Activated T-helper 2 cell treated with anti-CD3 and anti-CD28 coated beads, Interferon-gamma antibody, Interleukin-2, Interleukin-4, amounts not matched to agents 10 μg/mL and 5 μg/mL and 100 μg/mL, durations not matched to agents 14 hours and 24 hours and 36 hours (primary cell): ENCODE measurements around the gene TEP1. TPM values are rescaled to one million over a fixed set of nuclear protein-coding genes. Genes with fewer than 3 reads are reported as not detected.

Experiments used
- DNase-seq: peaks from one replicate; pipeline ENCODE4 v3.0.0; 2021; ENCODE audit warnings: low spot score
- H3K27ac Mint-ChIP-seq: one replicate; pipeline ENCODE4 v1.8.0; 2021; ENCODE audit warnings: mixed read lengths
- H3K27me3 Mint-ChIP-seq: one replicate; pipeline ENCODE4 v1.8.0; 2021; ENCODE audit warnings: low read depth, mixed read lengths
- H3K36me3 Mint-ChIP-seq: one replicate; pipeline ENCODE4 v1.8.0; 2021; ENCODE audit warnings: low read depth, mixed read lengths
- H3K4me1 Mint-ChIP-seq: one replicate; pipeline ENCODE4 v1.8.0; 2021; ENCODE audit warnings: low read depth, mixed read lengths
- H3K4me3 Mint-ChIP-seq: one replicate; pipeline ENCODE4 v1.8.0; 2021; ENCODE audit warnings: low read depth, mild to moderate bottlenecking, moderate library complexity, mixed read lengths
- H3K9me3 Mint-ChIP-seq: one replicate; pipeline ENCODE4 v1.8.0; 2021; ENCODE audit warnings: mixed read lengths
- intact Hi-C: fragments of 100-400 bp; cut with micrococcal nuclease; formaldehyde crosslinking; loops from one replicate; pipeline ENCODE4 v1.15.1; 2023
- total RNA-seq: library from RNA; stranded (reverse); gene quantifications from 2 replicates; pipeline ENCODE4 v1.2.3, GENCODE V29; 2022

The TEP1 gene
- total RNA-seq, 1 donor from 2014 or later, result 32.7 TPM

DNA sequence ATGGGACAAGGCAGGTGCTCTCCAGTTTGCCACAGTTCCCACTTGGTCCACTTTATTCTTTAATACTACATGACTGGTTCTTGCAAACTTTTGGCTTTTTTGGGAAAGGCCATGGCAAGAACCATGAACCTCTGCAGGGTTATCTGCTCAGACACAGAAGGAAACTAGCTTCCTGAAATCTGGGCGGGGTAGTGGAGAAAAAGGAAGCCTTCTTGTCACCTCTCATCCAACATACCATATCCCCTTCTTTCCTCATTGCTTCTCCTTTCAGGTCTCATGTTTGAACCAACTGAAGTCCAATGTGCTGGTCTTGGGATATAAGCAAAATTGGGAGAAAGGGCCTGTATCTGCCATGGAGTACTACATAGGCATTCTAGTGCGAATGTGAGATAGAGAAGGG is 28.2 kb upstream of the TEP1 start:
- Mint-ChIP-seq H3K4me3 (no peak overlapping the region), H3K9me3 (no peaks in the 10 kb centered on the region), H3K36me3 (no peaks in the 10 kb centered on the region), H3K27me3 (no peaks in the 10 kb centered on the region), H3K4me1 (peaks cover 15% of the 10 kb centered on the region), H3K27ac (no peak overlapping the region)
- intact Hi-C loops, result no loop called here
- DNase-seq, result no peak

DNA sequence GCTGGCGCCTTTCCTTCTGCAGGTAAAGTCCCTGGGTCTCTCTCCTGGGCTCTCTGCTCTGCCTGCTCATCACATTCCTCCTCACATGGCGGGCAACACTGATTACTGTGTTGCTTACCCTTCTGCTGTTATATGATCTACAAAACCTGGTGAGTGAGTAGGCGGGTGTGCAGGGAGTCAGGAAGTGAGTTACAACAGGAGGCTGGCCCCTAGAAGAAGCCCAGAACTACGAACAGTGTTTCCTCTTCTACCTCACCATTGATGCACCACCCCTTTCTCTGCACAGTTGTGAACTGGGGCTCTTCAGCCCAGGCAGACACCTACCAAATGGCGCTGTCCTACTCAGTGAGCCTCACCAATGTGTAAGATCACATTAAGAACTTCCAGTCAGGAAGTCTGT is 27.6 kb upstream of the TEP1 start:
- H3K4me3 Mint-ChIP-seq, result no peak overlapping the region
- no peaks in the 10 kb centered on the region for H3K9me3 Mint-ChIP-seq
- no peak for DNase-seq
- H3K4me1 Mint-ChIP-seq, result peaks cover 15% of the 10 kb centered on the region
- no peaks in the 10 kb centered on the region for H3K27me3 Mint-ChIP-seq
- intact Hi-C loops, result no loop called here
- no peaks in the 10 kb centered on the region for H3K36me3 Mint-ChIP-seq
- H3K27ac Mint-ChIP-seq, result peak overlapping the region; percentile 34

DNA sequence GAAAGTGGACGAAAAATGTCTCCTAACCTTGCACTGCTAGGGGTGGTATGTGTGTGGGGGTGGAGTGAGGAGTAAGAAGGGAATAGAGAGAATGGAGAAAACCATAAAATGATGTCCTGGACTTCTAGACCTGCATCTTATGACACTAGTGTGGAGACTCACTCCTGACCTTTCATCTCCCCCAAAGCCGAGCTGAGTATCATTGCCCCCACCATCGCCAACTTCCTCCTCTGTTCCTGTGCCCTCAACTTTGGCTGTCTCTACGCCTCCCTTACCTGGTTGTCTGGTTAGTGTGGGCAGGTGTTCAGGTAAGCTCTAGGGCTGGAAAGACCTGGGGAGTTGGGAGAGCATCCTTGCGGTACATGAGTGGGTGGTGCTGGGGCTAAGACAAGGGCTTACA is 27.2 kb upstream of the TEP1 start:
- no peak overlapping the region for H3K27ac Mint-ChIP-seq
- no peaks in the 10 kb centered on the region for H3K9me3 Mint-ChIP-seq
- DNase-seq, result no peak
- H3K4me1 Mint-ChIP-seq, result peaks cover 15% of the 10 kb centered on the region
- no peaks in the 10 kb centered on the region for H3K27me3 Mint-ChIP-seq
- H3K4me3 Mint-ChIP-seq, result no peak overlapping the region
- intact Hi-C loops, result no loop called here
- H3K36me3 Mint-ChIP-seq, result no peaks in the 10 kb centered on the region

DNA sequence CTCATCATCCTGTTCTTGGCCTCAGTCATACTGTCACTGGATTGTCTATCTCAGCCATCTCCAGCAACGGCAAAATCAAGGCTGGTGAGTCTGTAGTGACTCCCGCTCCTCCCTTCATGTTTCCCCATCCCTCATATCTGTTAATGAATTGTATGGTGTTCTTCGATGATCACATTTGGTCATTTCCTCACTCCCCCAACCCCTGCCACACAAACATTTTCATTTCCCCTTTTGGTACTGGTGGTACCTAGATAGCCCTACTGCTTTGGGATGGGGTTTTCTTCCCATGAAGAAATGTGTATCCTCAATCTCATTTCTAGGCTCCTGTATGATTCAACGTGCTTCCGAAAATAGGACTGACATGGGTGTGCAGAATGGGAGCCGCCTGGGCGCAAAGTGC is 25.4 kb upstream of the TEP1 start:
- Mint-ChIP-seq H3K4me1 (peaks cover 15% of the 10 kb centered on the region), H3K4me3 (no peak overlapping the region), H3K27me3 (no peaks in the 10 kb centered on the region), H3K36me3 (no peaks in the 10 kb centered on the region), H3K9me3 (no peaks in the 10 kb centered on the region), H3K27ac (no peak overlapping the region)
- no peak for DNase-seq
- intact Hi-C loops, result no loop called here

DNA sequence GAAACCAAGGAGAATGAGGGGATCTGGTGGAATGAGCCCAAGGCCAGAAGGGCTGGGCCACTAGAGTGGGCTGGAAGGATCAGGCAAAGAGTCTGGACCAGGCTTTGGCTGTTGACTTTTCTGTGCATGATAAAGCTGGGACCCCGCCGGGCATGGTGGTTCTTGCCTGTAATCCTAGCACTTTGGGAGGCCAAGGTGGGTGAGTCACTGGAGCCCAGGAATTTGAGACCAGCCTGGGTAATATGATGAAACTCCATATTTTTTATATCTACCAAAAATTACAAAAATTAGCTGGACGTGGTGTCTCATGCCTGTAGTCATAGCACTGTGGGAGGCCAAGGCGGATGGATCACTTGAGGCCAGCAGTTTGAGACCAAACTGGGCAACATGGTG is 23.1 kb upstream of the TEP1 start:
- Mint-ChIP-seq H3K4me3 (no peak overlapping the region), H3K27ac (no peak overlapping the region), H3K9me3 (no peaks in the 10 kb centered on the region), H3K27me3 (no peaks in the 10 kb centered on the region), H3K4me1 (peaks cover 11% of the 10 kb centered on the region), H3K36me3 (no peaks in the 10 kb centered on the region)
- intact Hi-C loops, result no loop called here
- DNase-seq, result no peak

DNA sequence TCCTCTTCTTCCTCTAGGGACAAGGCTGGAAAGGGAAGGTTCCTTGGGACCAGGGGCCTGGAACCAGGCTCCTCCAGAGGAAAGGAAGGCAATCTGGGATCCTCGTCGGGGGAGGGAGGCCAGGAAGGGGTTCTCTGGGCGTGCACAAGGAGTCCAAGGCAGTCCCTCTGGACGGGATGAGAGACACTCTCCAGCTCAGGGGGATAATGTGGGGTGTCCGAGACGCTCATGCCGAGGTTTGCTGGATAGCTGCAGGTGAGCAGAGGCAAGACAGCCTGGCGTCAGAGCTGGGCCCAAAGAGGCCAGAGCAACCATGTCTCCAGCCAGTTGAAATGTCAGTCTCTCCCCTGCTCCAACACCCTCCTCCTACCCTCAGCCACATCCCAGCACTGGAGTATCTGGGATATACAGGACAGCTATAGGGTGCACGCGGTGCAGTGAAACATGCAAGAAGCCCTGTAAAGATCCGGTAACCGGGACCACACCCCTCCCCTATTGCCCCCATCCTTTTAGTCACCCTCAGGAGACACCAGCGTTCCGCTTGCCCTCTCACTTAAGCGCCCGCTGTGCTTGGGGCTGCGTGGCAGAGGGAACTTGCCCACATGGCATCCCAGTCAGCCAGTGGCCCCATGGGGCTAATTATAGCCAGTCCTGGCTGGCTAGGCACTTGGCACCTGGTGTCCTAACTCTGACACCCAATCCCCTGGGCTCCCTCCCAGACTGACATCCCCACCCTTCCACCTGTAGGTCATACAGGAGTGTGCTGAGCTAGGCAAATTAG is 22.5 kb upstream of the TEP1 start, which contains the start of gene KLHL33:
TSS of gene KLHL33 (minus strand) at position 585 of the 781 bp plus-strand sequence. CDS start at position 230, 355 bp downstream.
- no peaks in the 10 kb centered on the region for H3K9me3 Mint-ChIP-seq
- no peaks in the 10 kb centered on the region for H3K27me3 Mint-ChIP-seq
- DNase-seq, result no peak
- peaks cover 5% of the 10 kb centered on the region for H3K4me1 Mint-ChIP-seq
- no peaks in the 10 kb centered on the region for H3K36me3 Mint-ChIP-seq
- no peak within 1 kb of the TSS for H3K27ac Mint-ChIP-seq
- H3K4me3 Mint-ChIP-seq, result no peak within 1 kb of the TSS
- intact Hi-C loops, result no loop called here

DNA sequence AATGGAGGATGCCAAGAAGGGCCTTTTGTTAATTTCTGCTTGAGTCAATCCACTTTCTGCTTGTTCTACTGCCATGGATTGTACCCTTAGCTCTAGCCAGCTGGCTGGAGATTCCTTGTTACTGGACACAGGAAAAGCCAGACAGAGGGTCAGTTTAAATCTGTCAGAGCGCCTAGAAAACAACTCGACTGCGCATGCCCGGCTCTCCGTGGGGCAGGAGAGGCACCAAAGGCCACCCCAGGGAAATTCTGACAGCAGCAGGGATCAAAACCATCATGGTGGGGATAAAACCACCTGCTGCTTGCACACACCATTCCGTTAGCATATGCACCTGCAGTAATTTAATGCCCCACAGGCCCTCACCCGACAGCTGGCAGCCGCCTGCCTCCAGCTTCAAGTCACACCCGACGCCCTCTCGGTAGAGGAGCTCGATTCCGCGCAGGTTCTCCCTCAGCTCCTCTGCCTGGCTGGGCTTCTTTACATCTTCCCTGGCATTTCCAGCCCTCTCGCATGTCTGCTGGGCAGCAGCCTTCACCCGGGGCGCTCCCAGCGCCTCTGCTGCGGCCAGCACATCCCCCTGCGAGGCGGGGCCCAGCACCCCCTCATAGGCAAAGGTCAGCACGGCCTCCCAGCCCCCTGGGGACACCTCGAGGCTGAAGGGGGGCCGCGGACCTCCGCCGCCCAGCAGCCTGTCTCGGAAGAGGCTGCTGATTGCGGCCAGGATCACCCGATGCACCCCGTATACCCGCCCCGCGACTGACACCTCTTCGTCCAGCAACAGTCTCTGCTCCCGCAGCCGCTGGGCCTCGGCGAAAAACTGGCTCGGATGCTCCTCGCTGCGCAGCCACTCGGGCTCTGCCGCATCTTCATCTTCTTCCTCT is 21.6 kb upstream of the TEP1 start:
- no peaks in the 10 kb centered on the region for H3K9me3 Mint-ChIP-seq
- no peaks in the 10 kb centered on the region for H3K36me3 Mint-ChIP-seq
- no peaks in the 10 kb centered on the region for H3K27me3 Mint-ChIP-seq
- no peak overlapping the region for H3K4me3 Mint-ChIP-seq
- no peaks in the 10 kb centered on the region for H3K4me1 Mint-ChIP-seq
- intact Hi-C loops, result no loop called here
- H3K27ac Mint-ChIP-seq, result no peak overlapping the region
- DNase-seq, result no peak

DNA sequence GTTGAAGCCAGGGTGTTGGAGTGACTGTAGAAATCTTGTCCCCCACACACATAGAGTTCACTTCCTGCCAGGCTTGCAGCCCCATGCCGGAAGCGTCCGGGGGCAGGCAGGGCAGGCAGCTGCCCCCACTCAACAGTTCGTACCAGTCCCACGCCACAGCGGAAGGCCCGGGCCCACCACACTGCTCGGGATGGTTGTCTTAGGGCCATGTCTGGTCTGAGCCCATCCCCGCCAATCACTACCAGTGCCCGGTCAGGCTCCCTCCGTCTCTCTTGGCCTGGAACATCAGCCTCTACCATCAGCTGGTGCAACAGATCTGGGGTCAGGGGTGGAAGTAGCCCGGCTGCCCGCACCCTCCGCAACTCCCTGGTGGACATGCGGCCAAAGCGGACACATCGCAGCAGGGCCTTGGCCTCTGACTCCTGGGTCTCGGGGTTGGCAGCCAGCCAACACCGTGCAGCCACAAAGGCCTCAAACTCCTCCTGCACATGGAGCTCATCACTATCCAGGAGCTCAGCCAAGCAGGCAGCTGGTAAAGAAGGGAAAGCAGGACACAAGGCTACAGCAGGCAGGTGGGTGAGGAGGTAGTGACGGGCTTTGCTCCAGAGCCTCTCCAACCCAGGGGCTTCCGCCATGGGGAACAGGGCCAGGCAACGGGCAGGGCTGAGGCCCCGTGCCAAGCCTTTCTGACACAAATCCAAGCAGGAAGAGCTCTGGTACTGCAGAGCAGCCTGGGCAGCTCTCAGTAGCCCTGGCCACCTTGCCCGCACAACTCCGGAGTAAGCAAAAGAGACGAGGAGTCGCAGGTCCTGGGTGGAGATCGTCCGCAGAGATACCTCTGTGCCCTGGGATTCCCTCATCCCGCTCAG is 16.7 kb upstream of the TEP1 start:
- Mint-ChIP-seq H3K36me3 (no peaks in the 10 kb centered on the region), H3K4me1 (peaks cover 21% of the 10 kb centered on the region), H3K27me3 (no peaks in the 10 kb centered on the region), H3K27ac (no peak overlapping the region), H3K9me3 (no peaks in the 10 kb centered on the region), H3K4me3 (no peak overlapping the region)
- no peak for DNase-seq
- intact Hi-C loops, result loop anchor here (2.0 kb wide), 1 partner anchor 15 kb away; no protein-coding TSS in a partner anchor

DNA sequence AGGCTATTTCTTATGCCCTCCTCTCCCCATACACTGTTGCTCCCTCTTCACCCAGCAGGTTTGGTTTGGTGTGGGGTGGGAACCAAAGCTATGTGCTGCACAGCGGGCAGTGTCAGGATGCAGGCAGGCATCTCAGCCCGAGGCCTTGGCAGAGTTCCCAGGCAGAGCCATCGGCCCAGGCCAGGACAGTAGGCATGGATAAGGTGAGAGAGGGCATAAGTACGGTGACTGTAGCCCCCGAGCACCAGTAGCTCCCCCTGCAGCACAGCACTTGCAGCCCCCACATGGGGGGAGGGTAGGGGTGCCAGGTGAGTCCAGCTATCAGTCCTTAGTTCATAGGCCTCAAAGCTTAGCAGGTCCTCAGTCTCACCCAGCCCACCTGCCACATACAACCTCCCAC is 15.5 kb upstream of the TEP1 start:
- Mint-ChIP-seq H3K4me1 (peaks cover 21% of the 10 kb centered on the region), H3K36me3 (no peaks in the 10 kb centered on the region), H3K4me3 (no peak overlapping the region), H3K27ac (no peak overlapping the region), H3K27me3 (no peaks in the 10 kb centered on the region), H3K9me3 (no peaks in the 10 kb centered on the region)
- DNase-seq, result no peak
- intact Hi-C loops, result loop anchor here (2.0 kb wide), 1 partner anchor 14 kb away; no protein-coding TSS in a partner anchor

DNA sequence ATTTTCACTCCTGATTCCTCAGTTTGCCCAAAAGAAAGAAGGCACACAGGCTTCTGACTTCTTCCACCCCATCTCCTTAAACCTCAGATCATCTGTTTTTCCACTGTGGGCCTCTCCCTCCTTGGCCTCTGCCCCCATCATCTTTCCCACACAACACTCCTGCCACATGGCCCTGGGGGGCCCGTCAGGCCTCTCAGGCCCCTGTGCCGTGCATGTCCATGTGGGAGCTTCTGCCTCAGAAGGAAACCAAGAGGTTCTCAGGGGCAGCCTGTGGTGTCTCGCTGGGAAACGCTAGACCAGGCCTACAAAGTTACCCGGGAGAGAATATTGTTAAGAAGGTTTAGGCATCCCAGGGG is 14.7 kb upstream of the TEP1 start:
- H3K4me3 Mint-ChIP-seq, result peak overlapping the region; percentile 20
- H3K27me3 Mint-ChIP-seq, result no peaks in the 10 kb centered on the region
- no peaks in the 10 kb centered on the region for H3K36me3 Mint-ChIP-seq
- H3K9me3 Mint-ChIP-seq, result no peaks in the 10 kb centered on the region
- H3K27ac Mint-ChIP-seq, result peak overlapping the region; percentile 81
- H3K4me1 Mint-ChIP-seq, result peaks cover 21% of the 10 kb centered on the region
- intact Hi-C loops, result loop anchor here (2.0 kb wide), 1 partner anchor 13 kb away; no protein-coding TSS in a partner anchor
- no peak for DNase-seq

DNA sequence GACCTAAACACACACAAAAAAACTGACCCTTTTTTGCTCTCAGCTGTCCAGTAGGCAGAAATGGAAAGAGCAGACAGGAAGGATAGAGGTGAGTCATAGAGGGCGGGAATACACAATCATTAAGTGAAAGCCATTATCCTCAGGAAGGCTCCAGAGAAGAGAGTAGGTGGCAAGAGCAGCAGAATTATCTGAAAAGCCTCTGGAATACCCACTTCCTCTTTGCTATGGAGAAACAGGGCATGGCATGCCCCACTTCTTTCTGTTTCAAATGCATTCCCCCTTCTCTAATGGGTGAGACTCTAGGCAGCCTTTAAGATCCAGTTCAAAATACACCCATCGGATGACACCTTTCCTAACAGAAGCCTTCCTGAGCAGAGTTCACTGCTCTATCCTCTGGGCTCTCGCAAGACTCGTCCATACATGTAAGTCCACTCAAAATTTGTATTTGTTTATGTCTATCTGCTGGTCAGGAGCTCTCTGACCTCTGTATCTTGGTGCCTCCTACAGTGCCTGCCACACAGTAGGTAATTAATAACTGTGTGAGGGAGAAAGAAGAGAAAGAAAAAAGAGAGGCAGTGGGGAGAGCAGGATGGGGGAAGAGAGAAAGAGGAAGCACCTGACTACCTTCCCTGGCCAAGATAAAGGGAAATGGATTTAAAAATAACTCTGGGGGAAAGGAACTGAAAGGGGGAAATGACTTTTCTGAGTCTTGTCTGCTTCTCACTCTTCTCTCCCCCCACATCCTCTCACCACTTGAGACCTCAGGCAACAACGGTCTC is 14.1 kb upstream of the TEP1 start:
- Mint-ChIP-seq H3K9me3 (no peaks in the 10 kb centered on the region), H3K4me1 (peaks cover 21% of the 10 kb centered on the region), H3K36me3 (no peaks in the 10 kb centered on the region), H3K27me3 (no peaks in the 10 kb centered on the region), H3K27ac (peak overlapping the region; percentile 81), H3K4me3 (peak overlapping the region; percentile 27)
- DNase-seq, result no peak
- intact Hi-C loops, result loop anchor here (2.0 kb wide), 1 partner anchor 13 kb away; no protein-coding TSS in a partner anchor

DNA sequence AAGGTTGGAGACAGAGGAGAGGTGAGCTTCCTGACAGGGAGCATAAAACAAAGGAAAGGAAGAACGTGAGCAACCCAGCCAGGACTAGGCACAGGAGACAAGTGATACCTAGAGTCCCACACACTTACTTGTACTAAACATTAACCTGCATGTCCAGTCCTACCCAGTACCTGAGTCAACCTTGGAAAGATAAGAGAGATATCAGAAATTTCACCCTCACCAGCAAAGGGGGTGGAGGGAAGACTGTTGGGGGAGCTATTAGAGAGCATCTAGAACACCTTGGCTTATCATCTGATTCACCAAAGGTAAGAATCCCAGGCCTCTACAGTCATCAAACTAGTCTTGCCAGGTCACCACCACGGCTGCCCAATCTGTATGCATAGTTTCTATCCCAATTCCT is 11.6 kb upstream of the TEP1 start:
- H3K9me3 Mint-ChIP-seq, result no peaks in the 10 kb centered on the region
- H3K27me3 Mint-ChIP-seq, result no peaks in the 10 kb centered on the region
- DNase-seq, result no peak
- H3K4me3 Mint-ChIP-seq, result no peak overlapping the region
- intact Hi-C loops, result no loop called here
- no peaks in the 10 kb centered on the region for H3K36me3 Mint-ChIP-seq
- H3K4me1 Mint-ChIP-seq, result peaks cover 21% of the 10 kb centered on the region
- H3K27ac Mint-ChIP-seq, result no peak overlapping the region
